Activated T-helper 1 cell treated with Interleukin-2 at 50 U/mL for 16 hours (primary cell): Measurements from ENCODE around the gene GALC.

Experiments used
- DNase-seq: peaks from one replicate; pipeline ENCODE4 v3.0.0-alpha.2; 2020; ENCODE audit warnings: low read depth

GALC gene

GRCh38 chr14:87955501-87955900 is 37.5 kb downstream of the GALC start:
- DNase-seq, result no peak

GRCh38 chr14:87952307-87953094 is 40.5 kb downstream of the GALC start:
- no peak for DNase-seq

DNA sequence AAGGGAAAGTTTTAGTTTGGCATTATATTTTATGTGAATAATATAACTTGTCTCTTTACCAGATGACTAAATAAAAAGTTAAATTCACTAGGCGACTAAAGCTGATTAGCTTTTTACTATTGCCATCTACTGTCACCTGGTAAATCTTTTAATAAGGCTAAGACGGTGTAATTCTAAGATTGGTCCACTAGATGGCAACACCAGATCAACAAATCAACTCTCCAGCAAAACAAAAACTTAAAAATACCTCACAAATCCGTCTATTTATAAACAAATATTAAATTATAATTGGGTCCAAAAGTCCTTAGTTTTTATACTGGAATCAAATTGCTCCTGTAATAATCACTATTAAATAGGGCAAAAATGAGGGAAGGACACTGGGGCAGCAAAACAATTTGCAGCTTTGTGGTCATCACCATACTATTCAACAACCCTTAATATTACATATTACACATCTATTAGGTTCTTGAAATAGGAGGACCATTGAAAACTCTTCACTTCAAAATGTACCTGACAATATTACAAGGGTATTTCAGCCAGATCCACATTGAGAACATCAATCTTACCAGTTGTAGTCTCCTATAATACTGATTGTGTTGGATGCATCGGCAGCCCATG is 47.9 kb downstream of the GALC start:
- DNase-seq, result no peak

GRCh38 chr14:87940894-87941293 is 52.1 kb downstream of the GALC start:
- DNase-seq, result no peak

DNA sequence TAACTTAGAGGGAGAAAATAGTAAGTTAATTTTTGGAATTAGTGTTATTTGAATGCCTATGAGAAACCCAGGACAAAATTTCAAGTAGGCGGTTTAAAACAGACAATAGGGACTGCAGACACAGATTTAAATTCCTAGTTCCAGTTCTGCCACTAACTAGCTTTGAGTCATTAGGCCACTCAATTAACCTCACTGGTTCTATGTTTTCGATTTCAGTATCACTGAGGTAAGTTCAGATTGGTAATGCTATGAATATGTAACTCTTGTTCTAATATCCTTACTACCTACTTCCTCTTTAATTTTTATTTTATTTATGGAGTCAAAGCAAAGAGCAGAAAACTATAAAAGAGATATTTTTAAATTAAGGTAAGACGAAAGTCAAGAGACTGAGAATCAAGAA is 52.6 kb downstream of the GALC start:
- DNase-seq, result no peak

- DNase-seq, result no peak
Measured at GRCh38 chr14:87935886-87936285, 57.1 kb downstream of the GALC start.

GRCh38 chr14:87935081-87935828 is 57.7 kb downstream of the GALC start:
- no peak for DNase-seq

DNA sequence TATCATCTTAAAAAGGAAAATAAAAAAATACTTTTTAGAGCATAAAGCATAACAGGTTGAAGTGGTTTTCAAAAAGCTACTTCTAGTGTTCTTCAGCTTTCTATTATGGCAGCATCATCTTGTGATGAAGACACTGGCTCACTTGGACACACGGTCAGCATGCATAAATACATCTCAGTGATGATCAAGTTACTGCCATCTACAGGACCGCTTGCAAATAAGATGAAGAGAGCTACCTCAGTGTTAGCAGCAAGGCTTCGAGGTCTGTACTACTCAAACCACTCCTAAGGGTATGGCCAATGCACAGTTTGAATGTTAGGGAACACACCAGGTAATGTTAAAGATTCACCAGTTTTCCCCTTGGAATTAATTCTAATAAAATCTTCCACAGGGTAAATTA is 58.8 kb downstream of the GALC start:
- DNase-seq, result no peak

GRCh38 chr14:87916886-87917275 is 76.1 kb downstream of the GALC start:
- DNase-seq, result no peak

DNA sequence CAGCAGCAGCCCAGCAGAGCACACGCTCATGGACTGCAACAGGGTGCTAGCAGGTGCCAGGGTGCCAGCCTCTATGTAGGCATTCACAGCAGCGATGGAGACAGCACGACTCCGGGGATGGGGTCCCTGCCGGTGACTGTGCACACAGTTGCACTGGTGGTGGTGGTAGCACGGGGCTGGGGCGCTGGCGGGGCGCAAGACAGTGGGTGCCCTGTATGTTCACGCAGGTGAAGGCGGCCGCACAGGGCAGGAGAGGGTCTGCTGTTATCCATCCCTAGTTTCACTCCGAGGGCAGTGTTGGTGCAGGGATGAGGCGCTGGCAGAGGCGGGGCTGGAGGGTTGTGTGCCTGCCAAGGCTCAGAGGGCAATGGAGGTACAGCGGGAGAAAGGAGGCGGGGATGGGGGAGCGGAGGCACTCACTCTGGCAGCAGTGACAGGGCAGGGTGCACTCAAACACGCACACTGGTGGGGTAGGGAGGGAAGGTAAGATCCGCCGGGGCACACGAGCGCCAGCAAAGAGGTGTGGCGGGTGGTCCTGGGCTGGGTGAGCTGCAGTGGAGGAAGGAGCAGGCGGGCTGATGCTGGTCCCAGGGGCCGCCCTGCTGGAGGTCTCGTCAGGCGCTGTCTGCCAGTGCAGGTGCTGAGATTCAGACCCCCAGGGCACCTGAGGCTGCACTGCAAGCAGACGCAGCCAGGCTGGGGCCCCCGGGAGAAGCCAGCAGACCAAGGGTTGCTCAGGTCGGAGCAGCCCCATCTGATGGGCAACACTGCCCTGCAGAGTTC is 76.7 kb downstream of the GALC start:
- no peak for DNase-seq

DNA sequence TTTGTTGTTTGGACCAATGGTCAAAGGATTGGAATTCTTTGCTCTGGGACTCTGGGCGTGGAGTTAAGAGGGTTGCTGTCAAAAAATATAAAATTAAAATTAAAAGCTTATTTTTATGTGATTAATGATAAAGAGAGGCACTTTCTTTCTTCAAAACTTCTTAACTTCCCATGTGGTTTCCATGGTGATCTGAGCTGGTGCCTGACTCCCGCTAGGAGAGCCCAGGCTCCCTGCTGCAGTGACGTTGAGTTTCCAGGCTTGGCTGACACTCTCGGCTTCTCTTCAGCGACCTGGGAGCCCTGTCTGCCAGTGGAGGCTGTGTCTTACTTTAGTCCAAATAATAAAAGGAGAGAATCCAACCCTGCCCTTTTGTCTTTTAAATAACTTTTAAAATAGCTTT is 84.4 kb downstream of the GALC start:
- no peak for DNase-seq

- DNase-seq, result no peak
Measured at GRCh38 chr14:87901652-87902051, 91.3 kb downstream of the GALC start.

DNA sequence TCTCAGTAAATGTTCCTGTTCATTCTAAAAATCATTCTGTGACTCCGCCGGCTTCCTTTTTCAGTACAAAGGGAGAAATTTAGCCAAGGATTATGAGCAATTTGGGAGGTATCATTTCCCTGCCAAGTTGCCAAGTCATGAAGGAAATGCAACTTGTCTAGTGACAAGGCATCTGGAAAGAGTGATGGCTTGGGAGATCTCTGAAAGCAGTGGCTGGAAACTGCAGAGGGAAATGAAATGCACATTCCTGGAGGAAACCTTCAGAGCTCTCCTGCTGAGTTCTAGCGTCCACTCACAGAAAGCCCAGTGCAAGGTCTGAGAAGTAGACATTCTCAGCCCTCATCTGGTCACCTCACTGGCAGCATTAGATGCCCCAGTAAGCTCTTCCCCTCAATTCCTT is 91.7 kb downstream of the GALC start:
- no peak for DNase-seq

DNA sequence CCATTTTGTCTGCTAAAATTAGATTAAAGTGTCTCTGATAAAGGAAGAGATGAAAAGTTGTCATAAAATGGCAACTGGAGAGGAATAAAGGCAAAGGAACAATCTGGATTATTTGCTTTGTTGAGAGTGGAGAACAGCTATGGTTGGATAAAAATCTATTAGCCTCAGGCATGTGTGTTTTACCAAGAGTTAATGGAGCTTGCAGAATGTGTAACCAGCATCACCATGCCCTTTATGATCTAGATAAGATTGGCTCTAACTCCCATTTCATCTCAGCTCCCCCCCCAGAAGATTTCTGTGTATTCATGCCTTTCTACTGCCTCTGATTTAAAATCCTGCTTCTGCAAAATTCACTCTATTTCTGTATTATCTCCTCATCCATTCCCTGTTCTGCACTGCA is 93.8 kb downstream of the GALC start:
- DNase-seq, result no peak

DNA sequence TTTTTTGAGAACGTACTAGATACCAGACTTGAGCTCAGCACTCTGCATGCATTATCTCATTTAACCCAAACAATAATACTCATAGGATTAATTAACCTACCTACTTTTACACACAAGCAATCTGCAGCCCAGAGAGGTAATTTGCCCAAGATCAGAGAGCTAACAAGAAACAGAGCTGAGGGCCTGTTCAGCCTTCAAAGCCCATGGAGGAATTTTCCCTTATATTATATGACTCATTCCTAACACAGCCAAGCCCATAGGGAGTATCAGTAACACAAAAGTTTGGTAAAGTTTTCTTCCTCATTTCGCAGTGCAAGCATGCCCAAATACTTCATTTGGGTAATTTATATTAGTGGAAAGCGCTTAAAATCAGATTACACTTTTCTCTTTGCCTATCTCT is 94.7 kb downstream of the GALC start:
- DNase-seq, result no peak

GRCh38 chr14:87896393-87897380 is 96.3 kb downstream of the GALC start:
- DNase-seq, result no peak

GRCh38 chr14:87894920-87895319 is 98.1 kb downstream of the GALC start:
- DNase-seq, result no peak

- no peak for DNase-seq
Measured at GRCh38 chr14:87892763-87893162, 100.2 kb downstream of the GALC start.

DNA sequence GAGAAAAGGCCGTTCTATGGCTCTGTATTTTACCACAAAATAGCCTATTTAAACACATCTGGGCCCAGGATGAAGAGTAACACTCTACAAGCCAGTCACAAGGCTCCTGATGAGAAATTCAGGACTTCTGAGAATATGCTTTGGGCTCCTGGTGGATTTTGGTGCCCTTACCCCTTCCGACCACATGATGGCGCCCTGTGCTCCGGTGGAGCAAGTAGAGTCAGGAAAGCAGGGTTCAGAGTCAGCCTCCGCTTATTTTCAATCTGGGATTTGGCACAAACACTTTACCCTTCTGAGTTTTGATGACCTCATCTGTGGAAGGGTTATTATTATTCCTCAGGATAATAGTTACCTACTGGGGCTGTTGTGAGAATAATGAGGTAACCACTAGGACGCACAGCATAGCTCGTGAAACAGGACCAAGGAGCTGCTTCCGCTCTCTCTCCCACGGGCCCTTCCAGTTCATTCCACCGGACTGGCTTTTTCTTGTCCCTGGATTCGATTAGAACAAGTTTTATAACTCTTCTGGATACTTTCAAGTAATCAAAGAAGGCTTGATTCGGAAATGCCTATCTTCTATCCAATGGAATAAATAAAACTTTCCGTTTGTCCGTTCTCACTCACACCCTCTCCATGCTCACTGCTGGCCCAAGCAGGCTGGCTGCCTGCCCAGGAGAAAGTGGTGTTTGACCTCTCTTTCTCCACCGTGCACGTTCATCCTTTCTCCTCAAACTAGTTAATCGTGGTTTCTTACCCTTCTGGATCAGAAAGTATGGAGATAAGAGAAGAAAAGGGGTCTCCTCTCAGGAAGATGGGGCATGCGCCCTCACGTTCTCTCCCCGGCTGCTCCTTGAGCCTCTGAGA is 104.6 kb downstream of the GALC start:
- DNase-seq, result no peak

DNA sequence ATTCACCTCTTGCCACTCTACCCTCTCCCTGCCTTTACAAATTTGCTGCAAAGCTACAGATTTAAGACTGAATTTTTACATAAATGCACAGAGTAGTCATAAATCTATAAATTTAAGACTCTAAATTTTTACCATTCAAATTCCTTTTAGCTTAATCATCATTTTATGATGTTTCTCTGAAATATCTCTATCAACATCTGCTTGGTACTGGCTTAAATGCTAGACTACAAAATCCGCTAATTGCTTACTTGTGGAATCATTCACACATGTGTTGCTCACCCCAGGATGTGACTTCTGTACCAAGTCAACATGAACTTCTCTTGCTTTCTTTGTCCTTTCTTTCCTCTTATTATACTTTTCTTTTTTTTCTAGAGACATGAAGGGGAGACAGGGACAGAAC is 109.2 kb downstream of the GALC start:
- DNase-seq, result no peak
